NB4 (cell line): ENCODE measurements around the gene ME3.

ENCODE experiments used
- DNase-seq: peaks from one replicate; pipeline ENCODE4 v3.0.0; 2010; ENCODE audit warnings: low read depth
- H3K4me3 ChIP-seq: one replicate; pipeline ENCODE4 v1.5.1; 2011; ENCODE audit warnings: mild to moderate bottlenecking, low read depth, low read length, moderate library complexity
- CTCF ChIP-seq: IDR thresholded peaks from one replicate; pipeline ENCODE4 v1.5.1; 2012; ENCODE audit warnings: low read depth, low read length
- MAX ChIP-seq: IDR thresholded peaks from 2 replicates; pipeline ENCODE4 v1.6.1; 2011; ENCODE audit warnings: low read depth, low read length
- MYC ChIP-seq: IDR thresholded peaks from 2 replicates; pipeline ENCODE4 v1.6.1; 2011; ENCODE audit warnings: low read depth, low read length
- POLR2A ChIP-seq: IDR thresholded peaks from 2 replicates; pipeline ENCODE4 v1.6.1; 2011; ENCODE audit warnings: mild to moderate bottlenecking; ENCODE audit not compliant: insufficient read length; ENCODE audit errors: extremely low read depth

Gene ME3

GRCh38 chr11:86508604-86509587 lies 163.5 kb downstream of the ME3 start:
- no peak for DNase-seq
- no peak for TF ChIP-seq POLR2A
- TF ChIP-seq MYC, result no peak
- TF ChIP-seq MAX, result no peak
- TF ChIP-seq CTCF, result no peak
- H3K4me3 ChIP-seq, result no peak overlapping the region

- H3K4me3 ChIP-seq, result no peak overlapping the region
- no peak for DNase-seq
- no peak for TF ChIP-seq MAX
- TF ChIP-seq CTCF, result no peak
- no peak for TF ChIP-seq POLR2A
- no peak for TF ChIP-seq MYC
Observed at GRCh38 chr11:86507249-86507845, 165.1 kb downstream of the ME3 start.

GRCh38 chr11:86506235-86506634 lies 166.2 kb downstream of the ME3 start:
- H3K4me3 ChIP-seq, result no peak overlapping the region
- TF ChIP-seq MAX (no peak), POLR2A (no peak), CTCF (no peak), MYC (no peak)
- DNase-seq, result no peak

GRCh38 chr11:86503131-86503530 lies 169.3 kb downstream of the ME3 start:
- DNase-seq, result no peak
- H3K4me3 ChIP-seq, result no peak overlapping the region
- TF ChIP-seq CTCF (no peak), MYC (no peak), POLR2A (no peak), MAX (no peak)

GRCh38 chr11:86502137-86502642 lies 170.2 kb downstream of the ME3 start:
- no peak overlapping the region for H3K4me3 ChIP-seq
- no peak for DNase-seq
- no peak for TF ChIP-seq MAX
- no peak for TF ChIP-seq CTCF
- TF ChIP-seq MYC, result no peak
- TF ChIP-seq POLR2A, result no peak
